ENCODE data around the gene TRAF3.

Gene TRAF3

DNA sequence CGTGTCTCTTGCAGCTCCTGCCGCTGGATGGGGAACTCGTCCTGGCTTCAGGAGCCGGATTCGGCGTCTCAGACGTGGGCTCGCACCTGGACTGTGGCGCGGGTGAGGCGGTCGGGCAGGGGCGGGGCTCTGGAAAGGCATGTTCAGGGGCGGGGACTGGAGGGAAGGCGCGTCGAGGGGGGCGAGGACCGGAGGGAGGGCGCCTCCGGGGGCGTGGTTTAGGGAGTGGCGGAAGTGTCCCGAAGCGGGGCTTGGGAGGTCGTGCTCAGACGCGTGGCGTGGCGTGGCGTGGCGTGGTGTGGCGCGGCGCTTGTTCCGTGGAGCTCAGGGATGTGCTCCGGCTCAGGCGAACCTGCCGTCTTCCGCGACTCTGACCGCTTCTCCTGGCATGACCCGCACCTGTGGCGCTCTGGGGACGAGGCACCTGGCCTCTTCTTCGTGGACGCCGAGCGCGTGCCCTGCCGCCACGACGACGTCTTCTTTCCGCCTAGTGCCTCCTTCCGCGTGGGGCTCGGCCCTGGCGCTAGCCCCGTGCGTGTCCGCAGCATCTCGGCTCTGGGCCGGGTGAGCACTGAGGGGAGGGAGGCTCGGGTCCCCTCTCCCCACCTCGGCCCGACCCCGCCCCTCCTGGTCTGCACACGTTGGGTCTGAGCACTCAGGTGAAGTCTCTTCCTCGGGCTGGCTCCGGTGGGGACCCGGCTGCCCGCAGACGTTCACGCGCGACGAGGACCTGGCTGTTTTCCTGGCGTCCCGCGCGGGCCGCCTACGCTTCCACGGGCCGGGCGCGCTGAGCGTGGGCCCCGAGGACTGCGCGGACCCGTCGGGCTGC lies 151.4 kb downstream of the TRAF3 start:
- peak; percentile 84 for DNase-seq

DNA sequence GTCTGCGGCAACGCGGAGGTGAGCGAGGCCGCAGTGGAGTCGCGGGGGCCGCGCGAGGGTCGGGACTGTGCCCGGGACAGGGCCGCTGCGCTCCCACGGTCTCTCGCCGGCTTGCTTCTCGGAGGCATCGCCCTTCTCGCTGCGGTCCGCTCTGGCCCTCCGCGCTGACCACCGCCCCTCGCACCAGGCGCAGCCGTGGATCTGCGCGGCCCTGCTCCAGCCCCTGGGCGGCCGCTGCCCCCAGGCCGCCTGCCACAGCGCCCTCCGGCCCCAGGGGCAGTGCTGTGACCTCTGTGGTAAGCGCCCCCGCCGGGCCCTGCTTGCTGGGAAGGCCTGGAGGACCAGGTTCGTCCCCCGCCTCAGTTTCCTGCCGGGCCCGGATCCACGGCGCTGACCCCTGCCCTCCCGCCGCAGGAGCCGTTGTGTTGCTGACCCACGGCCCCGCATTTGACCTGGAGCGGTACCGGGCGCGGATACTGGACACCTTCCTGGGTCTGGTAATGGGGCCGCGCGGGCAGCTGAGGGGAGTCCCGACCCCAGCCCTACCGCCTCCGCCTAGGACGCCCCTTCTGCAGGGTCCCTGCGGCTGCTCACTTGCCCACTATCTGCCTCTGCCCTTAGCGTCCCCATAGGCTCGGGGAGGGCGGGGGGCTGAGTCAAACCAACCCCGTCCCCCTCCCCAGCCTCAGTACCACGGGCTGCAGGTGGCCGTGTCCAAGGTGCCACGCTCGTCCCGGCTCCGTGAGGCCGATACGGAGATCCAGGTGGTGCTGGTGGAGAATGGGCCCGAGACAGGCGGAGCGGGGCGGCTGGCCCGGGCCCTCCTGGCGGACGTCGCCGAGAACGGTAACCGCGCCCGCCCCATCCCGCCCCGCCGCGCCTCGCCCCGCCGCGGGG lies 152.2 kb downstream of the TRAF3 start:
- DNase-seq = peak; percentile 17

DNA sequence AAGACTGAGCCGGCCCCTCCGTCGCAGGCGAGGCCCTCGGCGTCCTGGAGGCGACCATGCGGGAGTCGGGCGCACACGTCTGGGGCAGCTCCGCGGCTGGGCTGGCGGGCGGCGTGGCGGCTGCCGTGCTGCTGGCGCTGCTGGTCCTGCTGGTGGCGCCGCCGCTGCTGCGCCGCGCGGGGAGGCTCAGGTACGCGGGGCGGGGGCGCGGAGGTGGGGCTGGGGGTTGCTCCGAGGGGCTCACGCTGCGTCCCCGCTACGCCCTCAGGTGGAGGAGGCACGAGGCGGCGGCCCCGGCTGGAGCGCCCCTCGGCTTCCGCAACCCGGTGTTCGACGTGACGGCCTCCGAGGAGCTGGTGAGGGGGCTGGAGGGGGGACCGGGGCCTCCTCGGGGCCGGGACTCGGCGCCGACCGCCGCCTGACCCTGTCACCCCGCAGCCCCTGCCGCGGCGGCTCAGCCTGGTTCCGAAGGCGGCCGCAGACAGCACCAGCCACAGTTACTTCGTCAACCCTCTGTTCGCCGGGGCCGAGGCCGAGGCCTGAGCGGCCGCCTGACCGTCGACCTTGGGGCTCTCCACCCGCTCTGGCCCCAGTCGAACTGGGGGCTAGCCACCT lies 153.0 kb downstream of the TRAF3 start:
- DNase-seq = peak; percentile 42

DNA sequence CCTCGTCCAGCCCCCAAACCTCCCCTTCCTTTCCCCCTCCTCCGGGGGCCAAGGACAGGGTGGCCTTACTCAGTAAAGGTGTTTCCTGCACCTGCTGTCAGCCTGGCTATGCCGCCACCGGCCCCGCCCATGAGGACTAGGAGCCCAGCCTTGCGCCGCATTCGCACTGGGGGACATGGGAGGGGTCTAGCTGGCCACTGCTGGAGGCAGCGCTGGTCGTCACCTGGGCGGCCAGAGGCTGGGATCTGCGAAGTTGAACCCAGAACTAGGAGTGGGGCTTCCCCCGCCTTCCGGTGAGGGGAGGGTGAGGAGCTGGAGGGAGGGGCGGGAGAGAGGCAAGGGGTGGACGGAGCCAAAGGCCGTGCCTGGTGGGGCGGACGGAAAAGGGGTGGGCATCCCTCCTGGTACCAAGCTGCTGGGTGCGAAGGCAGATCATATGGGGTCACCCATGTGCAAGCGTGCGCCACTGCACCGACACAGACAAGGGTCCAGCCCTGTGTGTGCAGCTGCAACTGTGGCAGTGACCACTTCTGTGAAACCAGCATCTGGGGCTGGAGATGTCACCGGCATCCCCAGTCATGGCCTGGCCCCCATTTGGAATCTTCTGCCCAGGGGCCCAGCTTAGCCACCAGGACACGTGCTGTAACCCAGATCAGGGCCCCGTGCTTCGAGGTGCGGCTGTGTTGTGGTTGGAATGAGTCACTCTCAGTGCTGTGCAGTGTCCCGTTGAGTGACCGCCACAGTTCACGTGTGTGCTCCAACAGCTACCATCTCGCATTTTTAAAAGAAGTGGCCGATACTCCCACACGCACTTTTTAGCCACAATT lies 153.7 kb downstream of the TRAF3 start:
- no peak for DNase-seq

DNA sequence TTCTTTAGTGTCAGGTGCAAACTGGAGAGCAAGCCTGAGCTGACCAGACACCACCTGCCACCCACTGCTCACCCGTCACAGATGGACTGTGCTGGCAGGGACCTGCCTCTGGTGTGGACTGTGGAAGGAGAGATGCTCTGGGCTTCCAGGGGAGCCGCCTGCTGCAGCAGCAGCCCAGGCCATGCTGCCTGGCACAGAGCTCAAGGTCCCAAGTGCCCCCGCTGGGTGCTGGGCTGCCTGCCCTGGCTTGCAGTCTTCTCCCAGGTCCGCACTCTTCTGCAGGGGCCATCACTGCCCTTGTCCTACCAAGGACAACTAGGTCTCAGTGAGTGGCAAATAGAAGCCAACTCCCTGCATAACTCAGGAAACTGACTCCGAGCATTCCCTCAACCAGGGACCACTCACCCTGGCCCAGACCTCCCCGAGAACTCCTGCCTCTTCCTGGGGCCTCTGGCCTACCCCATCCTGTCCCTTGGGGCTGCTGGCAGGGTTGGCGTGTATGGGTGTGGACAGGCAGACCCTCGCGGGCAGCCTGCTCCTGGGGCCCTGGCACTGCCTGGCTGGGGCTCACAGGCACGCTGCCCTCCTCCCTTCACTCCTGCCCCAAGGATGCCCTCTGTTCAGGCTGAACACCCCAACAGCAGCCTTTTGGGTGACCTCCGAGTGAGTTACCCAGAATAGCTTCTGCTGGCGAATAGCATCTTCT lies 154.5 kb downstream of the TRAF3 start:
- DNase-seq = no peak

DNA sequence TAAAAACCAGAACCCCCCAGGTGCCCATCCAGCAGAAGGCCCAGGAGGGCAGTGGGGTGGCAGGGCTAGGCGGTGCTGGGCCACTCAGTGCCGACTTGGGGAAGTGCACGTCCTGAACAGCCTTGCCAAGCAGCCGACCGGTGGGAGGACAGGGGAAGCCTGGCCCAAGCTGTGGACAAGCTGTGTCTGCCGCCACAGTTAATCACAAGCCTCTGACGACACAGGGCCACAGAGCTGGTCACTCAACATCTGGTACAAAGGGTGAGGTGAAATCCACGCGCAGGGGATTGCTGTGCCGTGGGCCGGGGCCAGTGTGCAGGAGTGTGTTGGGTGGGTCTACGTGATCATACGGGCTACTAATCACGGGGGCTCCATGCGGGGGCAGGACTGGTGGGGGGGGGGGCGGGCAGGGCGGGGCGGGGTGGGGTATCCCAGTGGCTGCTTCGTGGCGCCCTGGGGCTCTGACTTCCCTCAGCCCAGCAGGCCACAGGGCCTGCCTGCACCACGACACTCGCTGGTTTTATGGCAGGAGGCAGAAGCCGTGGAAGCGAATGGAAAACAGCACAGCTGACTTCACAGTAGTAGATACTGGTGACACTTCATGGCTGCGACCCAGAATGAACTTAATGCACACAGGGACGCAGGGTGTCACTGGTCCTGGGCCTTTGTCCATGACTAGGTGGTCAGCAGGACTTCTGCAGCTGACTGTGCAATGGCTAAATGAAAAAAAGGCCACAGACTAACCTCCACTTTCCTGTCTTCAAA lies 155.4 kb downstream of the TRAF3 start:
- DNase-seq = no peak

DNA sequence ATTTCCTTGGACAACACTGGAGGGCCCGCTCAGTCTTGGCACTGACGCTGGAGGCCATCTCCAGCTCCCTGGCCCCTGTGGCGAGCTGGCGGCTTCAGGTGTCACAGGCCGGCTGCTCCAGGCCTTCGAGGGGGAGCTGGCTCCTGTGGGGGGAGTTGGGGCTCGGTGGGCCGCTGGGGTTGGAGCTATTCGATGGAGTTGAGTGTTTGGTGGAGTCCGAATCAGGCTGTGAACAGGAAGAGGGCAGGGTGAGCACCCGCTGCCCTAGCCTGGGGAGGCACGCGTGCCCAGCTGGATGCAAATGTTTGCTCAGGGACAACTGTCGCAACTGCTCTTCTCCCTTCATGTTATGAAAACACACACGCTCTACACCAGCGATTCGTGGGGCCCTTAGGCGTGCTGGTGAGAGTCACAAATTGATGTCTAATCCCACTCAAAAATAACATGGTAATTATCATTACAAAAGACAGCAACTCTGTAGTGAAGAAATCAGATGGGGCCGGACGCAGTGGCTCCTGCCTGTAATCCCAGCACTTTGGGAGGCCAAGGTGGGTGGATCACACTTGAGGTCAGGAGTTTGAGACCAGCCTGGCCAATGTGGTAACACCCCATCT lies 156.5 kb downstream of the TRAF3 start:
- no peak for DNase-seq

DNA sequence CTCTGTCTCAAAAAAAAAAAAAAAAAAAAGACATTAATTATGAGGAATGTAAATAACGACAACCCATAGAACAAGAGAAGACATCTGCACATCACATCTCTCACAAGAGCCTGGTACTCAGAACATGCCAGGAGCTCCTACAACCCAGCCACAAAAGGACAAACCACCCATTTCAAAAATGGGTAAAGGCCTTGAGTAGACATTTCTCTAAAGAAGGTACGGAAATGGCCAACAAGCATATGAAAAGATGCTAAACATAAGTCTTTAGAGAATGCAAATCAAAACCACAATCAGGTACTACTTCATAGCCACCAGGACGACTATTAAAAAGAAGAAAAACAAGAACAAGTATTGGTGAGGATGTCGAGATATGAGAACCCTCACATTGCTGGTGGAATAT lies 158.5 kb downstream of the TRAF3 start:
- no peak for DNase-seq

DNA sequence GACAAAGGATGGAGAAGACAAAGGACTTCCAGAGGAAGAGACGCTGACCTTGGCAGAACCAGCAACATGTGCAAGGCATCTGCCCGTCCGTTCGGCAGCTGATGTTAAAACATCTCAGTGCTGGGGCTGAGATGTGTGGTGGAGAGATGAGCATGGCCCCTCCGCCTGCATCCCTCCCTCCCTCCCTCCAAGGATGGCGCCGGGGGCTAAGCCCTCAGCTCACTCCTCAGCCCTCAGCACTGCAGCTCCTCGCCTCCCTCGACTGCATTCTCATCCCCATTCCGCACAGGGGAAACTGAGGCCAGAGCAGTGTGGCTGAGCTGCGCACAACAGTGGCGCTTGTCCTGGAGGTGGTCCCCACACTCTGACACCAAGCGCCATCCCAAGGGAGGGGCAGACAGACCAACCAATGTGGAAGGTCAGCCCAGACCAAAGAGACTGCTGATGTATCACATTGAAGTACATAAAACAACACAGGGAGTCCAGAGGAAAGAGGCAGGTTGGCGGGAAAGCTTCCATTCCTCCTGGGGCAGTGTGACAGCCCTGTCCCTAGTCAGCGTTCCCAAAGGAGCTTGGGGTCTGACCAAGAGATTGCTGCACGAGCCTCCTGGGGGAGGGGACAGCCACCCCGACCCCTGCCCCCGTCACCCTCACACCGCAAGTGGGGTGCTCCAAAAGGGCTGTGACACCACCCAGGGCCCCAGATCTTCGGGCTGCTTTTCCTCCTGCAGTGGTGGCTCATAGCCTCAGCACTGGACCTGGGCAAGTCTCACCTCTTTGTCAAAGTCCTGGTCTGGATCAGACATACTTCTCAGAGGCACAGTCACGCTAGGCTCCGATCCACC lies 160.3 kb downstream of the TRAF3 start:
- DNase-seq = no peak

DNA sequence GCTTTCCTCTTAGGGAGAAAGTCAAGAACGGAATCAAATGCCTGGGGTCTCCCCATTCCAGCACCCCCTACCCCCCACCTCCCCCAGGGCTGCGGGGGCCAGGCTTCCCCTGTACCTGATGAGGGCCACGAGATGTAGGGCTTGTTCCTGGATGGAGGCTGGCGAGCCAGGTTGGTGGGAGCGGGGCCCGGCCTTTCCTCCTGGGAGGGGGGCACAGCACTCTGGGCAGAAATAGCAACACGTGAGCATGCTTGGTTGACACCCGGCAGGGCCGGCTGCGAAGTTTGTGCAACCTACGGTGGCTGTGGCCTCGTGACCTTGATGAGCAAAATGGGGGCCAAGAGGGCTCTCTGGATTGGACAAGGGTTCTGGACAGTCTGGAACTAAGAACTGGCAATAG lies 160.9 kb downstream of the TRAF3 start:
- DNase-seq = no peak

DNA sequence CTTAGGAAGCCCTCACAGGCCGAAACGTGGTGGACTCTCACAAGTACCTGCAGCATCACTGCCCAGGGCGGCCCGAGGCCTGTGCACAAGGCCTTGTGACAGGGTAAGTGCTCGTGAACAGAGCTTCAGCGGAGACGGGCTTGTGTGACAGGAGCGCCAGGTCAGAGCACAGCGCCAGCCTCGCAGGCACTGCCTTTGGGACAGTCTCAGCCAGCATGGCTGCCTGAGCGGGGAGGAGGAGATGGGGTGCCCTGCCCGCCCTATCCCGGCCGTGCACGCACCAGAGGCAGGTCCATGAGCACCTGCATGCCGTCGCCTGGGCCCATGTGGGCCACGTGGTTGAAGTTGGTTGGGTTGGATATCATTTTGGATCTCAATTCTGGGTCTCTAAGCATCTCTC lies 162.1 kb downstream of the TRAF3 start:
- DNase-seq = no peak

DNA sequence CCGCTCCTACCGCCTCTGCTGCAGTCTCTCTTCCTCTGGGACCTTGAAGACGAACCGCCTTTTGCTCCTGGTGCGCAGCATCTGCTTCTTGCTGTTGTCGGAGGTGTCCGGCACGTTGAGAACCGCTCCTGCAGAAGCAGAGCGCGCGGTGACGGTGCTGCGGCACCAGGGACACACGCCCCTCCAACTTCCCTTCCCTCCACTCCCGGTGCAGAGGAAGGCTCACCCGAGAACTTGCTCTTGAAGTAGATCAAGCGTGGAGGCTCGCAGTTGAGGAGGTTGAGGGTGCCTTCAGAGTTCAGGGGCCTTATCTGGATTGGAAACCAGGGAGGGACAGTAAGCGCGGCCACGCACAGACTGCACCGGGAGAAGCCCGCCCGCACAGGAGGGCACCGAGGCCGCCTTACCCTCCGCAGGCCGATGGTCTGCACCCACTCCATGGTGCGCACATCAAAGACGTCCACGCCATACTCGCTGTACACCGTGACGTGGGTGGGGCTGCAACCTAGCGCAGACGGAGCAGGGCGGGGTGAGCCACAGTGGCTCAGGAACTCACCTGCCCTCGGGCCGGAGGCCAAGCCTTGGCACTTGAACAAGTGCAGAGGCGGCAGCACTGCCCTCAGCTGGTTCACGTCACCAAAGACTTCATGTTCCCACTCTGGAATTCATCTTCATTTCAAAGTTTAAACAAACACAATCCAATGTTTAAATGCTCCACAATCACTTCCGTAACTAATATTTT lies 162.7 kb downstream of the TRAF3 start:
- no peak for DNase-seq

DNA sequence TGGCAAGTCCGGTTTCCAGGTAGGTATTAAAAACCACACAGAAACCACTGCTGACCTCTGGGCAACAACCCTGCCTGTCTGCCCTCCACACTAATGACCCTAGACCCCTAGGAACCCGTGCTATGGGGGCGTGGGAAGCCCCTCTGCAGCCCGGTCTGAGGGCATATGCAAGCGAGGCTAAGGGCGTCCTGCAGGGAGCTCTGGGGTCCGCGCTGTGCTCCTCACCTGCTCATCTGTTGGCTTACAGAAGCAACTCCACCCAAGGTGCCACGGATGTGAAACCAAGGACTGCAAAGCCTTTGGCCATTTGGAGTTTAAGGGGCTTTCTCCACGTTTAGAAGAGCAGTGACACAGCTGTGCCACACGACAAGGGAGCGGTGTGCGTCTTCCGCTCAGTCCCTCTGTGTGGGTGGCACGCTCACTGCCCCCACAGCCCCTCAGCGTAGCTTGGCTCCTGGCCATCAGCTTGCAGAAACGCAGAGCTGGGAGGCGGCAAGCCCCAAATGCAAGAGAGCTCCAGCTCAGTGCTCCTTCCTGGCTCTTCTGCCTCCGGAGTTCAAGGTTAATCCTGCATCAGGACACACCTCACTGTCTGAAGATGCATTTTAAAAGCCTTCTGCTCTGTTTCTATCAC lies 163.6 kb downstream of the TRAF3 start:
- no peak for DNase-seq

DNA sequence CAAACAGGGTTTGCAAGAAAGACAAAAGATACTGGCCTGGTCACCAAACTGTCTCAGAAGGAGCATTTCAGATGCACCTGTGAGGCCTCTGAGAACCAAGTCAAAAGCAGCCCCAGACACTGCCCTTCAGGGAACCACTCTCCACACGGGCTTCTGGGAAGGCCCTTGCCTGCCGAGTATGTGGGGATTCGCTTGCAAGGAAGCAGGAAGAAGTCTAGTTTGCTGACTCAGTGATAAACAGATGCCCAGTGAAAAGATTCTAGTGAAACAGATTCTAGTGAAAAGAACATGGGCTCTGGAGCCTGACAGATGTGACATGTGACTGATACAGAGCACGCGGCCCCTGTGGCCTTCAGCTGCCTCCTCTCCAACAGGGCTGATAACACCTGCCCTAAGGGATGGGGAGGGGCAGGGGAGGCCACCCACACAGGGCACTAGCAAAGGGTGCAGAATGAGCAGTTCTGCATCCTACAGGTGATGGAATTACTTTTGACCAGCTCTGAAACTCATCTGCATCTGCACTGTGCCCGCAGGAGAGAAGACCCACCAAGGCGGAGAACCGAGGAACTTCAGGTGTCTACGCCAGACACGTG lies 164.3 kb downstream of the TRAF3 start:
- DNase-seq = no peak

DNA sequence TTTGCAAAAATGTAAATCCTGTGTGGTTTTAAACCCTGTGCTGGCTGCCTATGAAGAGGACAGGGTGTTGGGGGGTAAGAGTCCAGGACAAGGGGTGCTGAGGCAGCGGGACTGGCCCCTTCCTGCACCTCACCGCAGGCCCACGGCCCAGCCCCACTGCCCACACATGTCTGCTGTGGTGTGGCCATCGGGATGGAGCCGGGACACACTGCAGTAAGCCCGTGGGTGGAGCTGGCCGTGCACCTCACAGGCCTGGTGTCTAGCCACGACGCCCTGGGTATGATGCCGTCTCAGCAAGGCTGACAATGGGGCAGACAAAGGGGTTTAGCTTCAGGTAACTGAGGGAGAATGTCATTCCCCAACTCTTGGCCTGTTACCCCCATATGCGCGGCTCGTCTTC lies 164.8 kb downstream of the TRAF3 start:
- no peak for DNase-seq

DNA sequence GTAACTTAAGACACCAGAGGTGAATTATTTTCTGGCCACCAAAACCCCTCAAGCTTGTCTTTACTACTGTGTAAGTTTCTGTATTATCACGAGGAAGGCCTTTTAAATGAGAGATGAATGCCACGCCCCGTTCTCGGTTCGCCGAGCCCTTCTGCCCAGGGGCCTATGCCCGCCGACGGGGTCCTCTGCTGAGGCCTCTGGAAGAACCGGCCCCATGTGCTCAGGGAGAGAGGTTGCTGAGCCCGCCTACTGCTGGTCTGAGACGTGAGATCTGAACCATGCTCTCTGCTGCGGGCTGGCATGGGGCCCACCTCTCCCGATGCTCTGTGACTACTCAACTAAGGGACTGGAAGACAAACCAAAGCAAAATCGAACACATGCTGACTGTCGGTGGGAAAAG lies 166.2 kb downstream of the TRAF3 start:
- no peak for DNase-seq

DNA sequence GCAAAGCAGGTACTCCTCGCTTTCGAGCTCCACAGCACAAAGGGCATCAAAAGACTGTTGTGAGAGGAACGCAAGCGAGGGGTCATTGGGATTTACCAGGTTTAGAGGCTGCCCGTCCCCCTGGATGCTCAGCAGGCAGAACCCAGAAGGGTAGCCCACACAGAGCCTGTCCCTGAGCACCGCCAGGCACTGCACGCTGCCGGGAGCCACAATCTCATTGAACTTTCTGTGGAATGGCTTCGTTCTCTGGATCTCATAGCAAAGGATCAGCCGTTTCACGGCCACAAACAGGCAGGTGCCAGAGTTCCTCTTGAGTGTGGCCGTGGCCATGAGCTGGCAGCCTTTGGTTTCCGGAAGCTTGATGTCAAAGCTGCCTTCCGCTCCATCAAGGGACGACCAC lies 166.7 kb downstream of the TRAF3 start:
- no peak for DNase-seq
